Body of pancreas (tissue), 4 donors: ENCODE measurements around the gene DUSP8.

ENCODE experiments used
- CTCF ChIP-seq, 7 experiments: fragments of 450-650 bp in 4 of 7; fragments of 200-600 bp in 3 of 7; sonication (generic) in 3 of 7; IDR thresholded peaks; one replicate each; pipeline ENCODE4 v1.5.1; 2016 to 2019; ENCODE audit warnings: antibody characterized with exemption in 7 of 7
- POLR2A ChIP-seq, 3 donors: fragments of 450-650 bp; IDR thresholded peaks; one replicate each; pipeline ENCODE4 v1.6.1; 2016; ENCODE audit warnings: antibody characterized with exemption in 3 of 3, mild to moderate bottlenecking in 2 of 3

- no peak for TF ChIP-seq CTCF (IDR thresholded peaks at IDR 0.05)
- TF ChIP-seq POLR2A (IDR thresholded peaks at IDR 0.05): no peak
Observed at GRCh38 chr11:1509626-1510255, 62.3 kb downstream of the DUSP8 start.
